Type B pancreatic cell (in vitro differentiated cells): Measurements from ENCODE around the gene BCL2L13. TPM values are rescaled to one million over a fixed set of nuclear protein-coding genes. Genes with fewer than 3 reads are reported as not detected.
"Not testable (repeated sequence)": the region's sequence is repeated elsewhere in the genome, so short reads cannot be mapped to it uniquely, and the experiment has no call there.

Source experiments
- DNase-seq: peaks from one replicate; pipeline ENCODE4 v3.0.0; 2021; ENCODE audit warnings: mixed read lengths; ENCODE audit not compliant: unreplicated experiment; ENCODE audit errors: extremely low spot score
- H3K27ac Mint-ChIP-seq: 2 replicates; pipeline ENCODE4 v1.8.0; 2021; ENCODE audit warnings: mild to moderate bottlenecking, mixed read lengths
- H3K27me3 Mint-ChIP-seq: 2 replicates; pipeline ENCODE4 v1.8.0; 2021; ENCODE audit warnings: mixed read lengths
- H3K36me3 Mint-ChIP-seq: 2 replicates; pipeline ENCODE4 v1.8.0; 2021; ENCODE audit warnings: mixed read lengths
- H3K4me1 Mint-ChIP-seq: one replicate; pipeline ENCODE4 v1.8.0; 2021; ENCODE audit warnings: mixed read lengths; ENCODE audit not compliant: unreplicated experiment
- H3K4me3 Mint-ChIP-seq: 2 replicates; pipeline ENCODE4 v1.8.0; 2021; ENCODE audit warnings: mild to moderate bottlenecking, mixed read lengths
- H3K9me3 Mint-ChIP-seq: 2 replicates; pipeline ENCODE4 v1.8.0; 2021; ENCODE audit warnings: mixed read lengths
- total RNA-seq: library from RNA; stranded (reverse); gene quantifications from 2 replicates; pipeline ENCODE4 v1.2.1, GENCODE V29; 2021; ENCODE audit warnings: low replicate concordance
- TF ChIP-seq, protein P1 (sequence below): fragments of 200-600 bp; sonication (generic); conservative IDR thresholded peaks from 2 replicates; pipeline ENCODE4 v1.5.0; 2021; ENCODE audit warnings: antibody characterized with exemption, mild to moderate bottlenecking

The BCL2L13 gene
- total RNA-seq, 1 donor from 2014 or later = 32.5 TPM

GRCh38 chr22:17678817-17679385 lies 40.3 kb downstream of the BCL2L13 start:
- no peak overlapping the region for H3K4me3 Mint-ChIP-seq
- no peaks in the 10 kb centered on the region for H3K4me1 Mint-ChIP-seq
- H3K27ac Mint-ChIP-seq = no peak overlapping the region
- no peaks in the 10 kb centered on the region for H3K27me3 Mint-ChIP-seq
- H3K36me3 Mint-ChIP-seq = peaks cover 7% of the 10 kb centered on the region
- TF ChIP-seq, protein P1, sequence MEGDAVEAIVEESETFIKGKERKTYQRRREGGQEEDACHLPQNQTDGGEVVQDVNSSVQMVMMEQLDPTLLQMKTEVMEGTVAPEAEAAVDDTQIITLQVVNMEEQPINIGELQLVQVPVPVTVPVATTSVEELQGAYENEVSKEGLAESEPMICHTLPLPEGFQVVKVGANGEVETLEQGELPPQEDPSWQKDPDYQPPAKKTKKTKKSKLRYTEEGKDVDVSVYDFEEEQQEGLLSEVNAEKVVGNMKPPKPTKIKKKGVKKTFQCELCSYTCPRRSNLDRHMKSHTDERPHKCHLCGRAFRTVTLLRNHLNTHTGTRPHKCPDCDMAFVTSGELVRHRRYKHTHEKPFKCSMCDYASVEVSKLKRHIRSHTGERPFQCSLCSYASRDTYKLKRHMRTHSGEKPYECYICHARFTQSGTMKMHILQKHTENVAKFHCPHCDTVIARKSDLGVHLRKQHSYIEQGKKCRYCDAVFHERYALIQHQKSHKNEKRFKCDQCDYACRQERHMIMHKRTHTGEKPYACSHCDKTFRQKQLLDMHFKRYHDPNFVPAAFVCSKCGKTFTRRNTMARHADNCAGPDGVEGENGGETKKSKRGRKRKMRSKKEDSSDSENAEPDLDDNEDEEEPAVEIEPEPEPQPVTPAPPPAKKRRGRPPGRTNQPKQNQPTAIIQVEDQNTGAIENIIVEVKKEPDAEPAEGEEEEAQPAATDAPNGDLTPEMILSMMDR = no peak
- DNase-seq = no peak
- H3K9me3 Mint-ChIP-seq = no peaks in the 10 kb centered on the region

GRCh38 chr22:17684245-17684644 lies 45.7 kb downstream of the BCL2L13 start:
- Mint-ChIP-seq H3K4me1 (no peaks in the 10 kb centered on the region), H3K4me3 (no peak overlapping the region)

DNA sequence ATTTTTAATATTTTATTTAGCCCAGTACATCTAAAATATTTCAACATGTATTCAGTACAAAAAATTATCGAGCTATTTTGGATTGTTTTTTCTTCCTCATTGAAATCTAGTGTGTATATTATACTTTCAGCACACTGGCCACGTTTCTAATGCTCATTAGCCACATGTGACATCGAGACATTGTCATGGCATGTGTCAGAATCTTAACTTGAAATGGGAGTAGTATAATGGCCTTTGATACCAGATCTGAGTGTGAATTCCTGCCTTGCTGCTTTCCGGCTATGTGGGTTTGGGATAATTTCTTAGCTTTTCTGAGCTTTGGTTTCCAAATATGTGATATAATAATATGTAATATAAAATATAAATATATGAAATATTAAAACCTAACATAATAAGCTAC lies 54.3 kb downstream of the BCL2L13 start:
- H3K36me3 Mint-ChIP-seq = peaks cover 4% of the 10 kb centered on the region
- TF ChIP-seq, protein P1 = no peak
- H3K27me3 Mint-ChIP-seq = no peaks in the 10 kb centered on the region
- no peaks in the 10 kb centered on the region for H3K4me1 Mint-ChIP-seq
- H3K9me3 Mint-ChIP-seq = no peaks in the 10 kb centered on the region
- H3K4me3 Mint-ChIP-seq = no peak overlapping the region
- DNase-seq = no peak
- no peak overlapping the region for H3K27ac Mint-ChIP-seq

More at GRCh38 chr22:17684245-17684644, 45.7 kb downstream of the BCL2L13 start:
- H3K36me3 Mint-ChIP-seq = peaks cover 6% of the 10 kb centered on the region
- TF ChIP-seq, protein P1 = no peak
- DNase-seq = no peak
- no peaks in the 10 kb centered on the region for H3K27me3 Mint-ChIP-seq
- no peaks in the 10 kb centered on the region for H3K9me3 Mint-ChIP-seq
- H3K27ac Mint-ChIP-seq = no peak overlapping the region

DNA sequence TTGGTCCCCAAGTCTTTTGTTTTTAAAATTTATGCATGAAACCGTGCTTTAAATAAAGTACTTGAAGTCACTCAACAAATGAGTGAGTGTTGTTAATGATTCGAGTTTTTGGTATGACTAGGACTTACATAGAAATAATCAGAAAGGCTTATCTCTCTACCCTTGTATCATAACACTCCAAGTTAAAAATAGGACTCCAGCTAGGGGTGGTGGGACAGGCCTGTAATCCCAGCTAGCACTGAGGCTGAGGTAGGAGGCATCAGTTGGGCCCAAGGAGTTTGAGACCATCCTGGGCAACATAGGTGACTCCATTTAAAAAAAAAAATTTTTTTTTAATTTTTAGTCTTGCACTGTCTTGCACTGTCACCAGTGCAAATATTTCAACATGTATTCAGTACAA lies 55.6 kb downstream of the BCL2L13 start:
- Mint-ChIP-seq H3K4me1 (no peaks in the 10 kb centered on the region), H3K9me3 (no peaks in the 10 kb centered on the region), H3K27ac (no peak overlapping the region), H3K27me3 (no peaks in the 10 kb centered on the region), H3K4me3 (no peak overlapping the region), H3K36me3 (peaks cover 4% of the 10 kb centered on the region)
- no peak for DNase-seq
- TF ChIP-seq, protein P1 = no peak

DNA sequence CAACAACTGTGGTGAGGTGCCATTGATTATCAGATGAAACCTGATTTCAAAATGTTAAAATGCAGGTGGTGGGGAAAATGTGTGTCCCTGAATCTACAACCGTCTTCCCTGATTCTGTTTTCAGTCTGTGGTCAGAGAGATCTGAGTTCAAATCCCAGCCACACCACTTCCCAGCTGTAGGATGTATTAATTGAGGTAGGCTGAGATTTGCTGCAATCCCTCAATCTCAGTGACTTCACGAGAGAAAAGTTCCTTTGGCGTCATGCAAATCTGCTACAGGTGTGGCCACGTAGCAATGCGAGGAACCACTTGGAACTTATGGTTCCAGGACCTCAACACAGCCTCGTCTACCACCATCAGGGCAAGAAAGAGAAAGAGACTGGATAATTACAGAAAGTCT lies 56.2 kb downstream of the BCL2L13 start:
- Mint-ChIP-seq H3K9me3 (no peaks in the 10 kb centered on the region), H3K27me3 (no peaks in the 10 kb centered on the region), H3K36me3 (peaks cover 4% of the 10 kb centered on the region), H3K27ac (no peak overlapping the region), H3K4me1 (no peaks in the 10 kb centered on the region), H3K4me3 (no peak overlapping the region)
- DNase-seq = no peak
- TF ChIP-seq, protein P1 = no peak

DNA sequence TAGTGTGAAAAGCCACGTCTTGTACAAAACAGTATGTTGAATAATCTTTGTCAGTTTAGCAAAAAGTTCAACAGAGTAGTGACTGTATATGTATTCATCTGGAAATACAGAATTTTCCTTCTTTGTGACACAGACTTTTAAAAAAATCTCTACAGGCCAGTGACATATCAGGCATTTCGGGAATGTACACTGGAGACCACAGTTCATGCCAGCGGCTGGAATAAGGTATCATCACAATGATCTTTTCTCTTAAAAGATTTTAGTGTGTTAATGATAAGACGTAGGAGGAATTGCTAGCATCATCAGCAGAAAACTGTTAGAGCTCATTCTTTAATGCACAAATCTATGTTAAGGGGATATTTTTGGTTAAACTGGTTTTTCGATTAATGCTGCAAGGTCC lies 57.4 kb downstream of the BCL2L13 start:
- no peak for DNase-seq
- Mint-ChIP-seq H3K4me3 (no peak overlapping the region), H3K36me3 (peaks cover 4% of the 10 kb centered on the region), H3K4me1 (no peaks in the 10 kb centered on the region), H3K27me3 (no peaks in the 10 kb centered on the region), H3K9me3 (no peaks in the 10 kb centered on the region), H3K27ac (no peak overlapping the region)
- TF ChIP-seq, protein P1 = no peak

DNA sequence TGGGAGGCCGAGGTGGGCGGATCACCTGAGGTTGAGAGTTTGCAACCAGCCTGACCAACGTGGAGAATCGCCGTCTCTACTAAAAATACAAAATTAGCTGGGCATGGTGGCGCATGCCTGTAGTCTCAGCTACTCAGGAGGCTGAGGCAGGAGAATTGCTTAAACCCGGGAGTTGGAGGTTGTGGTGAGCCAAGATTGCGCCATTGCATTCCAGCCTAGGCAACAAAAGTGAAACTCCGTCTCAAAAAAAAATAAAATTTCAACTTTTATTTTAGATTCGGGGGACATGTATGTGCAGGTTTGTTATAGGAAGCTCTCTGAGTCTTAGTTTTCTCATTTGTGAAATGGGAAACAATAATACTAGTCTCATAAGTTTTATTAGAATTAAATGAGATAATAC lies 58.6 kb downstream of the BCL2L13 start:
- H3K36me3 Mint-ChIP-seq, H3K4me1 Mint-ChIP-seq, H3K9me3 Mint-ChIP-seq, DNase-seq, H3K27me3 Mint-ChIP-seq, H3K27ac Mint-ChIP-seq, H3K4me3 Mint-ChIP-seq: not testable (repeated sequence)

- not testable (repeated sequence) for H3K36me3 Mint-ChIP-seq, H3K4me3 Mint-ChIP-seq, H3K27ac Mint-ChIP-seq, H3K27me3 Mint-ChIP-seq, DNase-seq, H3K9me3 Mint-ChIP-seq, H3K4me1 Mint-ChIP-seq
Observed at GRCh38 chr22:17698276-17698675, 59.7 kb downstream of the BCL2L13 start.
